Lower leg skin (tissue), 4 donors: Measurements from ENCODE around the gene PORCN. TPM values are rescaled to one million over a fixed set of nuclear protein-coding genes. Genes with fewer than 3 reads are reported as not detected.

ENCODE experiments used
- DNase-seq, 2 donors: peaks; one replicate each; pipeline ENCODE4 v3.0.0-alpha.2; 2019; ENCODE audit warnings: low spot score in 2 of 2
- H3K4me3 ChIP-seq: fragments of 200-600 bp; sonication (generic); 2 replicates; pipeline ENCODE4 v1.5.1; 2017; ENCODE audit warnings: mild to moderate bottlenecking, low read depth; ENCODE audit not compliant: poor library complexity, severe bottlenecking
- POLR2A ChIP-seq, 2 donors: fragments of 450-650 bp; IDR thresholded peaks; one replicate each; pipeline ENCODE4 v1.6.1; 2016 to 2017; ENCODE audit warnings: antibody characterized with exemption in 2 of 2, mild to moderate bottlenecking in 1 of 2, moderate library complexity in 1 of 2
- WGBS, 2 donors: methylation state at CpG; one replicate each; pipeline ENCODE4 v1.1.5; 2018; 5-methylcytosine and 5-hydroxymethylcytosine counted together
- intact Hi-C: fragments of 100-400 bp; cut with DNase I; formaldehyde crosslinking; loops from one replicate; pipeline ENCODE4 v1.15.0; 2023; ENCODE audit warnings: low total_unique reads
- total RNA-seq, 4 donors: library from RNA; depleted of rRNA; stranded (reverse); fragments of >200 nt; gene quantifications; one replicate each; pipeline ENCODE4 v1.1.0, GENCODE V29; 2016
- TF ChIP-seq, protein P1 (sequence below), 3 donors: fragments of 450-650 bp; IDR thresholded peaks; one replicate each; pipeline ENCODE4 v1.5.1; 2016; ENCODE audit warnings: antibody characterized with exemption in 3 of 3, mild to moderate bottlenecking in 3 of 3, moderate library complexity in 2 of 3

PORCN gene
- total RNA-seq, 4 donors from 2014 or later = 18.6 to 32.0 (median 23.2) TPM

DNA sequence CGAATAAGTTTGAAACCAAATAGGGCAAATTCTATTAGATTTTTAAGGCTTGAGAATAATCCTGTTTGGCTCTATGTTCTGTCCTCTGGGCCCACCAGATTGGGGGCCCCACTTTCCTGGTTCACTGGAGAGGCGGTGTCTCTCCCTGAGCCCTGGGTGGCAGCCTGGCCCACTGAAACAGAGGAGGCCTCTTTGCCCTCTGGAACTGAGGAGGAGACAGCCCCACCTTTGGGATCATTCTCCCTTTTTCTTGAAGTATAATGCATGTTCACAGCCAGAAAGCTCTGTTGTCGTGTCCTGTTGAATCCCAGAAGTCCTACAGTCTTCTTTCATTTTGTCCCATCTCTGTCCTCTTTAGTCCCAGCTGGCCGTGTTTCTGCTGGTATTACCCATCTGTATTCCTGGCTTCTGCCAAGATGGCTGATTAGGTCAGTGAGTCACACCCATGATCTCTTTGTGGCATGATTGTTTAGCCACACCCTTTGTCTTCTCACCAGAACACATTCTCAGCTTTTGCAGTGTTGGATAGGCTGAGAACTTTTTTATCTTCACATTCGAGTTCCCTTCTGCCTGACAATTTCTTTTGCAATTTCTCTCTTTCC, 22.7 kb downstream of the PORCN start:
- peak in 1 of 2 donors; percentile 31 for DNase-seq
- TF ChIP-seq POLR2A (IDR thresholded peaks at IDR 0.05) = no peak
- TF ChIP-seq, protein P1, sequence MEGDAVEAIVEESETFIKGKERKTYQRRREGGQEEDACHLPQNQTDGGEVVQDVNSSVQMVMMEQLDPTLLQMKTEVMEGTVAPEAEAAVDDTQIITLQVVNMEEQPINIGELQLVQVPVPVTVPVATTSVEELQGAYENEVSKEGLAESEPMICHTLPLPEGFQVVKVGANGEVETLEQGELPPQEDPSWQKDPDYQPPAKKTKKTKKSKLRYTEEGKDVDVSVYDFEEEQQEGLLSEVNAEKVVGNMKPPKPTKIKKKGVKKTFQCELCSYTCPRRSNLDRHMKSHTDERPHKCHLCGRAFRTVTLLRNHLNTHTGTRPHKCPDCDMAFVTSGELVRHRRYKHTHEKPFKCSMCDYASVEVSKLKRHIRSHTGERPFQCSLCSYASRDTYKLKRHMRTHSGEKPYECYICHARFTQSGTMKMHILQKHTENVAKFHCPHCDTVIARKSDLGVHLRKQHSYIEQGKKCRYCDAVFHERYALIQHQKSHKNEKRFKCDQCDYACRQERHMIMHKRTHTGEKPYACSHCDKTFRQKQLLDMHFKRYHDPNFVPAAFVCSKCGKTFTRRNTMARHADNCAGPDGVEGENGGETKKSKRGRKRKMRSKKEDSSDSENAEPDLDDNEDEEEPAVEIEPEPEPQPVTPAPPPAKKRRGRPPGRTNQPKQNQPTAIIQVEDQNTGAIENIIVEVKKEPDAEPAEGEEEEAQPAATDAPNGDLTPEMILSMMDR (IDR thresholded peaks at IDR 0.05) = no peak
- intact Hi-C loops = no loop called here
- H3K4me3 ChIP-seq = no peak overlapping the region
- WGBS, 2 donors = 37 to 45% methylated on average over 4 to 5 of the region's 5 CpGs

DNA sequence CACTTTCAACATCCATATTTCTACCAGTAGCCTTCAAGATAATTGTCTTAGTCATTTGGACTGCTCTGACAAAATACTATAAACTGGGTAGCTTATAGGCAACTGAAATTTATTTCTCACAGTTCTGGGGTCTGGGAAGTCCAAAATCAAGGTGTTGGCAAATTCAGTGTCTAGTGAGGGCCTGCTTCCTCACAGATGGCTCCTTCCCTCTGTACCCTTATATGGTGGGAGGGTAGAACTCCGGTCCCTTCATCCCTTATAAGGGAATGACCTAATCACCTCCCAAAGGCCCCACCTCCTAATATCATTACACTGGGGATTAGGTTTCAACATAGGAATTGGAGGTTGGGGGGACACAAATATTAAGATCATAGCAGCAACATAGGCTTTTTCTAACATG, 23.4 kb downstream of the PORCN start:
- no peak overlapping the region for H3K4me3 ChIP-seq
- no peak for DNase-seq
- 46 to 74% methylated on average over 1 of the region's 1 CpG for WGBS, 2 donors
- TF ChIP-seq POLR2A (IDR thresholded peaks at IDR 0.05) = no peak
- TF ChIP-seq, protein P1 (IDR thresholded peaks at IDR 0.05) = no peak
- intact Hi-C loops = no loop called here

DNA sequence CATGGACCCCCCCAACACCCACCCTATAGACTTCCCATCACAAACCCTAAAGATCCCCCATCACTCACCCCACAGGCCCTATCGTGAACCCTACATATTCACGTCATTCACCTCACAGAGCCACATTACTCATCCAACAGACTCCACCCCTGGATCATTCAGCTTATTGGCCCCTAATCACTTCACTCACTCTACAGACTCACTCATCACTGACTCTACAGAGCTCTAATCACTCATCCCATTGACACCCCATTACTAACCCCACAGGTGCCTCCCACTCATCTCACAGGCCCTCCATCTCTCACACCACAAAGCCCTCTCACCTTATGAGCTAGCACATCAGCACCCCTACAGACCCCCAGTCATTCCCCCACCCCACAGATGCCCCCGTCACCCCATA, 24.4 kb downstream of the PORCN start:
- no peak for TF ChIP-seq POLR2A (IDR thresholded peaks at IDR 0.05)
- TF ChIP-seq, protein P1 (IDR thresholded peaks at IDR 0.05) = no peak
- 69 to 83% methylated on average over 3 of the region's 3 CpGs for WGBS, 2 donors
- no peak for DNase-seq
- intact Hi-C loops = no loop called here
- H3K4me3 ChIP-seq = no peak overlapping the region

GRCh38 chrX:48538641-48539344, 30.0 kb downstream of the PORCN start:
- TF ChIP-seq POLR2A (IDR thresholded peaks at IDR 0.05) = no peak
- TF ChIP-seq, protein P1 (IDR thresholded peaks at IDR 0.05) = no peak
- 83 to 85% methylated on average over 21 to 23 of the region's 23 CpGs for WGBS, 2 donors
- no peak overlapping the region for H3K4me3 ChIP-seq
- intact Hi-C loops = no loop called here
- DNase-seq = no peak

DNA sequence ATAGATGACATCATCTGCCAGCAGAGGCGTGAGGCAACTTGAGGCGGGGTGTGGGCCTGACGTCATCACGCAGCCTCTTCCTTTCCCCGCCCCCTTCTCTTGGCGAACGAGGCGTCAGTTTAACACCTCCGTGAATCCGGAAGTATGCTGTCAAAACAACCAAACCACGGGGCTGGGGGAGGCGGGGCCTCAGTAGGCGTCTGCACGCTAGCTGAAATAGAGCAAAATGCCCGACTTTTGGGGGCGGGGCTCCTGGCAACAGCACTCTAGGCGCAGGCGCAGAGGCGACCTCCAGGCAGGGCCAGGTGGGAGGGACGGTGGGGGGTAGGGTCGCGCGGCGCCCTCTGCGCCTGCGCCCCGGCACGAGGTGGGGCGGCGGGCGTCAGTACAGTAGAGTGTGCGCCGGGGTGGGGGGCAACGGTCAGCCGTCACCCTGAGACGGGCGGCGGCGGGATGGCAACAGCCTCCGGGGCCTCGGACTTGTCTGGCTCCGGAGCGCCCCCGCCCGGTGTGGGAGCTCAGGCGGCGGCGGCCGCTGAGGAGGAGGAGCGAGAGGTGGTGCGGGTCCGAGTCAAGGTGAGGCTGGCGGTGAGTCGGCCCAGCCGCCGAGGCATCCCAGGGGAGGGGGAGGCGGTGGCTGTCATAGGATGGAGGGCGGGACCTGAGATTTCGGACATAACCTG, 30.7 kb downstream of the PORCN start, which contains the start of gene TBC1D25:
Gene TBC1D25 (plus strand): TSS at position 370 of the 683 bp plus-strand sequence. CDS start 84 bp downstream, at position 454.
- TF ChIP-seq, protein P1 (IDR thresholded peaks at IDR 0.05) = no peak
- no peak for TF ChIP-seq POLR2A (IDR thresholded peaks at IDR 0.05)
- DNase-seq = peak; percentile 97 to 99
- peak within 1 kb of the TSS; percentile 43 for H3K4me3 ChIP-seq
- intact Hi-C loops = no loop called here
- WGBS, 2 donors = 0 to 45% methylated on average over 24 to 59 of the region's 59 CpGs
